ENCODE data around the gene HOXA5. TPM values are rescaled to one million over a fixed set of nuclear protein-coding genes. Genes with fewer than 3 reads are reported as not detected.

The HOXA5 gene
- total RNA-seq, 1 donor from 2014 or later: not detected

DNA sequence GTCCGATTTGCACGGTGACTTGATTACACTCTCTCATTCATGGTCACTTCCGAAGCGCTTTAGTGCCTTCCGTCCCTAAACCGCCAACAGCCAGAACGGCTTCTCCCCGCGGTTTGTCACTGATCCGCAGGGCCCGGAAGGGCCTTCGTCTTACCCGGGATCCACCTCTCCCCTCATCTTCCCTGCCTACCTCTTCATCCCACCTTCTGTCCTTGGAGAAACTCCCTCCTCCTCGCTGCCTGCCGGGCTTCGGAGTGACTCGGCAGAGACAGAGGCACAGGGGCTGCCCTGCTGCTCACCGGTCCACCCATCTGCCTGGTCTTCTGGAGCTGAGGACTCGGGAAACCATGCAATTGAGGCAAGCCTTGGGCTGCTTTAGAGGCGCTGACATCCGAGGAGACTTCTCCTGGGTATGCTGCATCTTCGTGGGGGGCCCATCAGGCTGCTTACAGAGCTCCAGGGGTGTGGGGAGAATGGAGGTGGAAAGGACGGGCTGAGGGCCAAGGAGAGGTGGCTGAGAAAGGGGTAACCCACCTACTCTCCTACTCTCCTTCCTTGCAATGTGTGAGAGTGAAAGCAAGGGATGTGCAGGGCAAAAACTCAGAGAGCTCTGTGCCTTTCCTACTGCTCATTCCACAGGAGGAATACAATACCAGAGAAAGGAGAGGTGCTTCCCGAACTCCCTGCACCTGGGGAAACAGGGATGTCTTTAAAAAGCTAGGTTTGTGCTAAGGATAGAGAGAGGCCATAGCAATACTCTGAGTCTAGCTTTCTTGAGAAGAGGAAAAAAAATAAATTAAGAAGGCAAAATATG is 42.6 kb upstream of the HOXA5 start:
- Mint-ChIP-seq H3K27me3 (ENCODE audit: insufficient read depth) (peaks cover 84% of the 10 kb centered on the region), H3K36me3 (ENCODE audit: low read depth) (no peaks in the 10 kb centered on the region), H3K9me3 (no peaks in the 10 kb centered on the region), H3K27ac (peak overlapping the region; percentile 87), H3K4me1 (ENCODE audit: low read depth) (no peaks in the 10 kb centered on the region), H3K4me3 (no peak overlapping the region)
- intact Hi-C loops (cut with micrococcal nuclease): loop anchor here (1.0 to 5.0 kb wide), 4 partner anchors 13 to 56 kb away; partner anchors contain the start of genes EVX1 and HOXA3
- no peak for DNase-seq (ENCODE audit: low spot score)

DNA sequence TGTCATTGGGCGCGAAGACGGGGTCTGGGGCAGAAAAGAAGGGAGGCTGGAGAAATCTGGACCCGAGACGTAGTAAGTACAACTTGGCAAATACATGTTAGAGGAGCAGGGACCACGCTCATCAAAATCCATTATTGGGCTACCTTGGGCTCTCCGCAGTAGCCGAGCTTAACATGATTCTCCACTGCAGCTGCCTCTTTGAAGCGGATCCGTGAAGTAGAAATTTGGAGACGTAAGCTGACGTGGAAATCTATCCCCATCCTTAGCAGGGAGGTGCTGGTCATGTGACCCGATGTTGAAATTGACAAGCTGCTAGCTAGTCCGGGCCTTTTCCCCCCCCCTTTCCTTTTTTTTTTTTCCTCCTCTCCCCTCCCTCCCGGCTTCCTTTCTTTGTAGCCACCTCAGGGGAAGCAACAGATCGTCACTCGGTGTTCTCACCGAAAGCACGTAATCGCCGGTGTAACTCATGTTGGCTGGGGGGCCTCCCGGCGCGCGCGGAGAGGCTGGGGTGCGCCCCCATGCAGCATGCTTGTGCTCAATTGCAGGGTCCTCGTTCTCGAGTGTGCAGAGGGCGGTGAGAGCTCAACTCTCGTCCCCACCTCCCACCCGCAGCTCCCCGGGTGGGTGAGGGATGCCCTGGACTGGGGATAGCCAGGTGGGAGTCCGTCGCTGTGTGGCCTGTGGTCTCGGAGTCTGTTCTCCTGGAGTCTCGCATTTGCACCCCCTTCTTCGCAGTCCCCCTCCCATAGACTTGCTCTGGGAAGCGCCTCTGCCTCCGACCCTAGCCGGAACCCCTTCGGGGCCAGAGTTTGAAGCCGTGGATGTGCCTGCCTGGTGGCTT is 41.8 kb upstream of the HOXA5 start, which contains the start of gene HOXA11:
HOXA11 (minus strand) TSS at position 220 of the 841 bp plus-strand sequence; CDS start at position 132, 88 bp downstream.
- intact Hi-C loops (cut with micrococcal nuclease): loop anchor here (1.0 to 5.0 kb wide), 4 partner anchors 14 to 57 kb away; partner anchors contain the start of genes EVX1 and HOXA3
- Mint-ChIP-seq H3K4me1 (ENCODE audit: low read depth) (no peaks in the 10 kb centered on the region), H3K27ac (peak within 1 kb of the TSS; percentile 87), H3K9me3 (no peaks in the 10 kb centered on the region), H3K4me3 (peak within 1 kb of the TSS; percentile 26), H3K36me3 (ENCODE audit: low read depth) (no peaks in the 10 kb centered on the region), H3K27me3 (ENCODE audit: insufficient read depth) (peaks cover 83% of the 10 kb centered on the region)
- no peak for DNase-seq (ENCODE audit: low spot score)

DNA sequence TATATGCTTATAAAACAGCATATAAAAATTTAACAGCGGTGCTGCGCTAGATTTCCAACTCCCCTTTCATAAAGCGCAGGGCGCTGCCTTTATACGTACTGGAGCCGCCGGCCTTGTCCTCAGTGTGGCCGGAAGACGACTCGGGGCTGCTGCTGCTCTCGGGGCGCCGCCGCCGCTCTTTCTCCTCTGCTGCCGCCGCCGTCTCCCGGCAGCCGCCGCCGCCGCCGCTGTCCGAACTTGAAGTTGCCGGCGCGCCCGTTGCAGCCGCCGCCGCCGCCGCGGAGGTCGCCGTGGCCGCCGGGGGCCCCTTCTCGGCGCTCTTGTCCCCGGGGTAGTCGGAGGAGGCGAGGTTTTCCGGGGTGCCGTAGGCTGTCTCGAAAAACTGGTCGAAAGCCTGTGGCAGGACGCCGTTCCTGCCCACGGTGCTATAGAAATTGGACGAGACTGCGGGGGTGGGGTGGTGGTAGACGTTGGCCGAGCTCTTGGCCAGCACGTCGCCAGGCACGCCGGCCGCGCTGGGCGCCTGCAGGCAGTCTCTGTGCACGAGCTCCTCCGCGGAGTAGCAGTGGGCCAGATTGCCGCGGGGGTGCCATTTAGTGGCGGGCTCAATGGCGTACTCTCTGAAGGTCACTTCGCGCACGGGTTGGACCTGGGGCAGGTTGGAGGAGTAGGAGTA is 41.0 kb upstream of the HOXA5 start:
- Mint-ChIP-seq H3K36me3 (ENCODE audit: low read depth) (no peaks in the 10 kb centered on the region), H3K27ac (peak overlapping the region; percentile 87), H3K27me3 (ENCODE audit: insufficient read depth) (peaks cover 81% of the 10 kb centered on the region), H3K9me3 (no peaks in the 10 kb centered on the region), H3K4me3 (no peak overlapping the region), H3K4me1 (ENCODE audit: low read depth) (peaks cover 5% of the 10 kb centered on the region)
- intact Hi-C loops (cut with micrococcal nuclease): loop anchor here (1.0 to 5.0 kb wide), 6 partner anchors 10 to 58 kb away; partner anchors contain the start of genes EVX1, HOXA10 and HOXA3
- DNase-seq (ENCODE audit: low spot score): no peak

DNA sequence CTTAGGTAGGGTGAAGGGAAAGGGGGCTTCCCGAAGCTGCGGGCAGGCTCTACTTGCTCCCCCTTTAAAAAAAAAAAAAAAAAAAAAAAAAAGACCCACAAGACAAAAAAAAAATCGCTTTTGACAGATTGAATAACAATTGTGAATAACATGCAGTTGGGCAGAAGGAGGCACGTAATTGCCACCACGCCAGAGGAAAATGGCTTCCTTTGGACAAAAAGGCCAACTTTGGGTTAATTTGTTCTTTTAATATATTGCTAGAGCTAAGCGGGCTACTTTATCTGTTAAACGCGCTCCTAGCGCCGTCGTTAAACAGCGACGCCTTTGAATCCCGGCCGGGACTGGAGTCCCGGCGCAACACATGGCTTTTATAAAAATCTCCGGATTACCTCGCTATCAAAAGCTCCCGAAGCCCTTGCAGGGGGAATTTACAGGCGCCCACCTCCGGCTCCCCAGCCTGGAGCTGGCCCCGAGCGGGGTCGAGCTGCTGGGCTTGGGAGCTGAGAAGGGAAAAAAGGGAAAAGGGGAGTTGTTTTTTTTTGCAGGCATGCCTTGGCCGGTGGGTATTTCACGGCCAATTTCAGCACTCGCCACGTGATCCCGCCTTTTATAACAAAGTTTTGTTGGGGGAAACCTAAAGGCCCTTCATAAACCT is 40.3 kb upstream of the HOXA5 start:
- peaks cover 9% of the 10 kb centered on the region for H3K4me1 Mint-ChIP-seq (ENCODE audit: low read depth)
- intact Hi-C loops (cut with micrococcal nuclease): loop anchor here (1.0 to 2.0 kb wide), 4 partner anchors 10 to 25 kb away; partner anchors contain the start of gene HOXA10
- H3K9me3 Mint-ChIP-seq: no peaks in the 10 kb centered on the region
- peak overlapping the region; percentile 26 for H3K4me3 Mint-ChIP-seq
- H3K27me3 Mint-ChIP-seq (ENCODE audit: insufficient read depth): peaks cover 84% of the 10 kb centered on the region
- DNase-seq (ENCODE audit: low spot score): no peak
- peak overlapping the region; percentile 40 for H3K27ac Mint-ChIP-seq
- H3K36me3 Mint-ChIP-seq (ENCODE audit: low read depth): no peaks in the 10 kb centered on the region

DNA sequence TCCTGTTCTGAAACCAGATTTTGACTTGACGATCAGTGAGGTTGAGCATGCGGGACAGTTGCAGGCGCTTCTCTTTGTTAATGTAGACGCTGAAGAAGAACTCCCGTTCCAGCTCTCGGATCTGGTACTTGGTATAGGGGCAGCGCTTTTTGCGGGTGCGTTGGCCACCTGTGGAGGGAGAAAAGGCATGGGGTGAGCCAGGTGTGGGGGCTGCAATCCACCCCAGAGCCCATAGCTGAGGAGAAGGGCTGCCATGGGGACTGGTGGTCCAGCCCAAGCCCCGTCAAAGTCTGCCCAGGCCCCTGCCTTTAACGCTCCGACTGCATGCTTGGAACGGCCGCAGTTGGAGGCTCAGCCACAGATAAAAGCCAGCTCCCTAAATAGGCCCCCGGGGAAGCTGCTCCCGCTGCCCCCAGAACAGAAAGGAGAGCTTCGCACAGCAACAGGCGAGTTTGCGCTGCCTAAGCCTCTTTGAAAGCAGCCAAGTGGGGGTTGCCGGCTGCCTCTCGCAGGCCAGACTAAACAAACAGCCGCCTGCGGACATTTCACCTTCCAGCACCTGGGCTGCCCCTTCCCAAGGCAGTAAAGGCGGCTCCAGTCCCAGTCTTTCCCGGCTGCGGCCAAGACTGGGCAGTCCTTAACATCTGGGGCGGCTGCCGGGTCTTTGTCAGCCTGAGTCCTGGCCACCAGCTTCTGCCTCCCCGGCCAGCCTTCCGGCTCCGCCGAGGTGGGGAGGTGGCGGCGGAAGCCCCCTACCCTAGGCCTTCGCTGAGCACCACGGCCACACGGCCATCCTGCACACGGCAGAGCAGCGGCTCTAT is 39.6 kb upstream of the HOXA5 start:
- Mint-ChIP-seq H3K4me1 (ENCODE audit: low read depth) (peaks cover 9% of the 10 kb centered on the region), H3K27ac (peak overlapping the region; percentile 40), H3K4me3 (no peak overlapping the region), H3K27me3 (ENCODE audit: insufficient read depth) (peaks cover 83% of the 10 kb centered on the region), H3K9me3 (no peaks in the 10 kb centered on the region), H3K36me3 (ENCODE audit: low read depth) (no peaks in the 10 kb centered on the region)
- intact Hi-C loops (cut with micrococcal nuclease): no loop called here
- DNase-seq (ENCODE audit: low spot score): no peak

DNA sequence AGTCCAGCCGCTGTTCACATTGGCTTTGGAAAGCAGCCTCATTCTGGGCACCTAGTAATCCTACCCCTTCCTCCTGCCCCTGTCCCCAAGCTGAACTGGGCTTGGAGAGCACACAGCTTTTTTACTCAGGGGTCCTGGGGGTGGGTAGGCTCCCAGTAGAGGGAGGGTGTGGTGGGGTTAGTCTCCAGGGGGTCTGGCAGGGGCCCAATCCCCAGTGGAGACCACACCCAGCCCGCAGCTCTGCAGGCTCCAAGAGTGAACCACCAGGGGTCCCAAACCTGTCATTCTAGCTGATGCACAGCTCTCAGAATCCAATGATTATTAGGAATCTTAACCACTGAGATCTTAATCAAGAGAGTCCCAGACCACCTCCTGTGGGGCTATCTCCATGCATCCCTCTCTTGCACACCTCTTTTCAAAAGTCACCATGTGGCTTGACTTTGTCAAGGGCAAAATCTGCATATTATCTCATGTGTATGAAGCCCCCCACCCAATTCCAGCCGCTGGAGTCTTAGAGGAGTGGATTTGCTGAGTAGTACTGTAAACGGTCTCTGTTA is 38.9 kb upstream of the HOXA5 start:
- peaks cover 9% of the 10 kb centered on the region for H3K4me1 Mint-ChIP-seq (ENCODE audit: low read depth)
- H3K9me3 Mint-ChIP-seq: no peaks in the 10 kb centered on the region
- no peak overlapping the region for H3K27ac Mint-ChIP-seq
- no peak overlapping the region for H3K4me3 Mint-ChIP-seq
- intact Hi-C loops (cut with micrococcal nuclease): no loop called here
- H3K36me3 Mint-ChIP-seq (ENCODE audit: low read depth): no peaks in the 10 kb centered on the region
- H3K27me3 Mint-ChIP-seq (ENCODE audit: insufficient read depth): peaks cover 83% of the 10 kb centered on the region
- DNase-seq (ENCODE audit: low spot score): no peak

DNA sequence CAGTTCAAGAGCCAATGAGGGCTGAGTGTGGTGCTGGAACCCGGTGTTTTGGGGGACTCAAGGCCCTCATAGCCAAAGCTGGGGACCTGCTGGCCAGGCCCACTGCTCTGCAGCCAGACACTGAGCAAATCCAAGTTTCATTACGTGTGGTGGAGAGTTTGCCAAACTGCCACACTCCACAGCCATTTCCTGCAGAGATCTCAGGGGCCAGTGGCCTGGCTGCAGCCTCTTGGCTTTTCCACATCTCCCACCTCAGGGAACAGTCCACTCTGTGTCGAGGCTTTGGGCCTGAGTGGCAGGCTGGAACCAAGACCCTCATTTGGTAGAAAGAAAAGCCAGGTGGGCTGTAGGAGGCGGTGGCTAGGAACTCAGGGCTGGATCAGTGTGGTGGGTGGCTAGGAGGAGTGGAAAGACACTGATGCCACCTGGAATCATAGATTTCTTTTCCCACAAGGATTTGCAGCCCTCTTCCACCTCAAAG is 38.4 kb upstream of the HOXA5 start:
- Mint-ChIP-seq H3K4me1 (ENCODE audit: low read depth) (peaks cover 9% of the 10 kb centered on the region), H3K36me3 (ENCODE audit: low read depth) (no peaks in the 10 kb centered on the region), H3K9me3 (no peaks in the 10 kb centered on the region), H3K27ac (no peak overlapping the region), H3K27me3 (ENCODE audit: insufficient read depth) (peaks cover 79% of the 10 kb centered on the region), H3K4me3 (no peak overlapping the region)
- intact Hi-C loops (cut with micrococcal nuclease): no loop called here
- no peak for DNase-seq (ENCODE audit: low spot score)

DNA sequence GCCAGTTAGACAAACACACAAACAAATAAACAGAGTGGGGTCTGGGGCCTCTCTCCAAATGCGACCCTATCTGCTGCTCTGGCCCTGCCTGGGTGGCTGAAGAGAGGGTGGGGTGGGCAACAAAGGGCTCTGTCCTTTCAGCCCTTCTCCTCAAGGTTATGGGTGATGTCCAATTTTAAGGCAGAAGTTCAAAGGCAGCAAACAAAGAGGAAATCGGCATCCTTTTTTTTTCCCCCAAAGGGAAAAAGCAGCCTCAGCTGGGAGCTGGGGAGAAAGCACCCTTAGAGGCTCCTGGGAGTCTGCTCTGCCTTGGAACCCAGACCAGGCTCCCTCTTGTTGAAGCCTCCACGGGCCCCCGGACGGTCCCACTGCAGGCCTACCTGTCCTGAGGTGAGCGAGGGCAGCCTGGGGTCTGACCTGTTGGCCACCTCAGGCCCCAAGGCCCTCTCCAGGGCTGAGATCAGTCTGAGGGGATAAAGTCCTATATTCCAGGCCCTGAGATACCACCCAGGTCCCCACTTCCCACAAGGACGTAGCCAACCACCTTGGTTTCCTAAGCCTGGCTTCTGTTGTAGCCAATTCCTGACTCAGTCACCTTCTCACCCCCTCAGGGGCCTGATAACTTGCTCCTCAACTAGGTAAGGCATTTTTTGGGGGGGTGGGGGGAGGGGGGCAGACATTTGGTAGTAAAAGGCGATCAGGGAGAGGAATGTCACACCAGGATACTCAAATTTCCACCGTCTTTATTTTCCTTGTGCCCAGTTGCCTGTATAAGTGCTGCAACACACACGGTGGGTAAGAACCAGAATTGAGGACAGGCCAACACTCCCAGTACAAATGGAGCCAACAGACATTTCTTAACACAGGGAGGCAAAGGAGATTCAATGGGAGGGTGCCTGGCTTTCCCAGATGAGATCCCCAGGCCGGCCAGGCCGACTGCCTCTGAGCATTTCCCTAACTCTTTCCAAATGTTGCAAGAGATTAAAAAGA is 37.2 kb upstream of the HOXA5 start:
- intact Hi-C loops (cut with micrococcal nuclease): no loop called here
- Mint-ChIP-seq H3K4me3 (no peak overlapping the region), H3K36me3 (ENCODE audit: low read depth) (no peaks in the 10 kb centered on the region), H3K27ac (no peak overlapping the region), H3K9me3 (no peaks in the 10 kb centered on the region), H3K27me3 (ENCODE audit: insufficient read depth) (peaks cover 69% of the 10 kb centered on the region), H3K4me1 (ENCODE audit: low read depth) (peaks cover 9% of the 10 kb centered on the region)
- no peak for DNase-seq (ENCODE audit: low spot score)

DNA sequence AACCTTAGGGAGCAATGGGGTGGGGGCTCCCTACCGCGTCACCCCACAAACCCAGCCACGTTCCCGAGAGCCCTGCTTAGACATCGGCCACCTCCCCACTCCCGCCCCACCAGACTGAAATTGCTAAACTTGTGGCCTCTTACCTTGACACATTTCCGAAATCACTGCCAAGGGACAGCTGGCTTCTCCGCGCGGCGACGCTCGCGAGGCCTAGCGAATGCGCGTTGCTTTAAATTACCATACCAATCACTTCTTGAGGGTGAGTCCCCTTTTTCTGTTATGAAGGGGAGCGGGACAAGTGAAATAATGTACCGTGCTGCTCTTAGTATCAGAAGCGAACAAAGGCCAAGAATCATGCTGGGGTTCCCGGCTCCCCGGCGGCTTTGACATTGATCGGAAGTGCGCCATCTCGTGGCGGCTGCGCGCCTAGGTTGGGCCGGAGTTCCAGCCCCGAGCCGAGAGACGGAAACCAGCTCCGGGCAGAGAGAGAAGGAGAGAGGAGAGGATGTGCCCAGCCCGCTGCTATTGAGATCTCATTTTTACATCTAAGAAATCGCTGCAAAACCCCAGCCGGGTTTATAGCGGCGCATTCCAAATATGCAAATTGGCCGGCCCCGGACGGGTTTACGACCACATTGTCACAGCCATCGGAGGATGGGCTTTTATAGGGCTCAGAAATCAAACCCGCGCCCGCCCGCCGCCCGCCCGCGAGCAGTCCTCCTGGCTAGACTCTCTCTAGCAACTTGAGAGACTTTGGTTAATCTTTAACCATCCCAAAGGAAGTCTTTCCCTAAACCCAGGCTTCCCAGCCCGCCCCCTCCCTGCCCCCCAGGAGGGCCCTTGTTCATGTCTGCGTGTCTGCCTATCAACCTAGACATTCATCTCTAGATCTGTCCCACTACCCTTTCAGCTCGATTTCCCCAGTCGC is 36.3 kb upstream of the HOXA5 start:
- H3K4me1 Mint-ChIP-seq (ENCODE audit: low read depth): peaks cover 9% of the 10 kb centered on the region
- peak; percentile 33 for DNase-seq (ENCODE audit: low spot score)
- H3K27me3 Mint-ChIP-seq (ENCODE audit: insufficient read depth): peaks cover 66% of the 10 kb centered on the region
- no peaks in the 10 kb centered on the region for H3K9me3 Mint-ChIP-seq
- intact Hi-C loops (cut with micrococcal nuclease): no loop called here
- H3K36me3 Mint-ChIP-seq (ENCODE audit: low read depth): no peaks in the 10 kb centered on the region
- no peak overlapping the region for H3K27ac Mint-ChIP-seq
- no peak overlapping the region for H3K4me3 Mint-ChIP-seq

DNA sequence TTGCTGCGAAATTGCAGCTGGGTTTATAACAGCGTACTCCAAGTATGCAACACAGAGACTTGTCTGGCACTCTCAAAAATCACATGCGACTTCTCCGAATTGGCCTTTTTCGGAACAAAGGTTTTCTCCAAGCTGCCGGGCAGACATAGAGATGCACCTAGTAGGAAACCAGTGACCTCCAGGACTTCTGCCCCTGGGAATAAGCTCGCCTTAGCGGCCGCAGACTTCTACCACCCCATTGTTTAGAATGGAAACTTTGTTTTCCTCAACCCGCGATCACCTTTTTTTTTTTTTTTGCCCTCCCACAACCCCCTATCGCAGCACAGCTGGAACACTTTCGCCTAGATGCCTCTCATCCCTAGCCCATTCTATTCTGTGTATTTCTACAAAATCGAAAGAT is 35.5 kb upstream of the HOXA5 start:
- peaks cover 9% of the 10 kb centered on the region for H3K4me1 Mint-ChIP-seq (ENCODE audit: low read depth)
- intact Hi-C loops (cut with micrococcal nuclease): no loop called here
- H3K9me3 Mint-ChIP-seq: no peaks in the 10 kb centered on the region
- H3K4me3 Mint-ChIP-seq: no peak overlapping the region
- no peak overlapping the region for H3K27ac Mint-ChIP-seq
- H3K27me3 Mint-ChIP-seq (ENCODE audit: insufficient read depth): peaks cover 66% of the 10 kb centered on the region
- H3K36me3 Mint-ChIP-seq (ENCODE audit: low read depth): no peaks in the 10 kb centered on the region
- DNase-seq (ENCODE audit: low spot score): no peak

All from activated T-helper 1 cell treated with anti-CD3 and anti-CD28 coated beads, Interleukin-12 subunit alpha, Interleukin-12 subunit beta, Interleukin-2, Interleukin-4 antibody, amounts not matched to agents 30 ng/mL and 10 ng/mL and 1 ng/mL, durations not matched to agents 14 hours and 24 hours and 36 hours (primary cell).